ENCODE results near the gene ABCC5.
A peak's percentile ranks its signal among the peaks of the same experiment; 100 is the strongest.

The ABCC5 gene

GRCh38 chr3:183966361-183966791 is 51.3 kb downstream of the ABCC5 start:
- no peaks in the 10 kb centered on the region for H3K9me2 ChIP-seq (ENCODE audit: low read depth, low read length)
- H3K4me2 ChIP-seq (ENCODE audit: low read length) = peak overlapping the region; percentile 33
- H3K36me3 ChIP-seq (ENCODE audit: insufficient read depth, low read length) = peaks cover 52% of the 10 kb centered on the region; the same call in 1 of the 2 replicates
- no peaks in the 10 kb centered on the region for H3F3A ChIP-seq (ENCODE audit: insufficient read depth, low read length)
- no peak for TF ChIP-seq EZH2 (IDR thresholded peaks at IDR 0.05; ENCODE audit: borderline replicate concordance, low read length)
- no peak for TF ChIP-seq CTCF (IDR thresholded peaks at IDR 0.05; ENCODE audit: low read length)
- H3K4me3 ChIP-seq (ENCODE audit: low read depth, low read length, poor library complexity, severe bottlenecking) = peak overlapping the region; percentile 11
- H3K9ac ChIP-seq (ENCODE audit: low read length) = peak overlapping the region; percentile 18; the same call in 1 of the 2 replicates
- no peak overlapping the region for H2AFZ ChIP-seq (ENCODE audit: low read length)
- no peaks in the 10 kb centered on the region for H4K20me1 ChIP-seq (ENCODE audit: insufficient read depth, low read length)
- peak overlapping the region; percentile 76 for H3K27ac ChIP-seq (ENCODE audit: low read depth, low read length, poor library complexity, severe bottlenecking)
- H3K4me1 ChIP-seq (ENCODE audit: insufficient read depth, low read length, severe bottlenecking) = peaks cover 17% of the 10 kb centered on the region
- no peaks in the 10 kb centered on the region for H3K27me3 ChIP-seq (ENCODE audit: insufficient read depth, low read length)
- H3K79me2 ChIP-seq (ENCODE audit: insufficient read depth, low read length) = no peaks in the 10 kb centered on the region
- H3K9me3 ChIP-seq (ENCODE audit: low read length) = no peaks in the 10 kb centered on the region

DNA sequence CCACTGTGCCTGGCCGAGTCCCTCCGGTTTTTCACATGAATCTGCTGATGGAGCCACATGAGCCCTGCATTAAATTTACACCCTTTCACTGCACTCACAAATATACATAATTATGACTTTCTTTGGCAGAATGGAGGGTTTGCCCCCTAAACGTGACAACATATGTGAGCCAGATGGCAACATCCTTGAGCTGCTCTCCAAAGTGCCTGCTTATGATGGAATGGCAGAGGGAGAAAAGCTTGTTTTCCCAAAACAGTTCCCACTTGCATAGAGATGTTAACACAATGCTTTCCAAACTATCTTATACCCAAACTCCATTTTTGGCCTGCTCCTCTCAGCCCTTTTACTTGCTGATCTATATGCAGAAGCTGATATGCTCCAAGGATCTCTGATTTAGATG is 54.9 kb downstream of the ABCC5 start:
- Histone ChIP-seq H2AFZ (ENCODE audit: low read length) (no peak overlapping the region), H4K20me1 (ENCODE audit: insufficient read depth, low read length) (no peaks in the 10 kb centered on the region), H3K79me2 (ENCODE audit: insufficient read depth, low read length) (no peaks in the 10 kb centered on the region), H3K9me3 (ENCODE audit: low read length) (no peaks in the 10 kb centered on the region), H3K4me1 (ENCODE audit: insufficient read depth, low read length, severe bottlenecking) (peaks cover 17% of the 10 kb centered on the region), H3K36me3 (ENCODE audit: insufficient read depth, low read length) (peaks cover 66% of the 10 kb centered on the region; the same call in 1 of the 2 replicates), H3K4me2 (ENCODE audit: low read length) (no peak overlapping the region), H3F3A (ENCODE audit: insufficient read depth, low read length) (no peaks in the 10 kb centered on the region), H3K27me3 (ENCODE audit: insufficient read depth, low read length) (no peaks in the 10 kb centered on the region), H3K4me3 (ENCODE audit: low read depth, low read length, poor library complexity, severe bottlenecking) (no peak overlapping the region), H3K27ac (ENCODE audit: low read depth, low read length, poor library complexity, severe bottlenecking) (no peak overlapping the region), H3K9me2 (ENCODE audit: low read depth, low read length) (no peaks in the 10 kb centered on the region), H3K9ac (ENCODE audit: low read length) (no peak overlapping the region)
- TF ChIP-seq EZH2 (IDR thresholded peaks at IDR 0.05; ENCODE audit: borderline replicate concordance, low read length) = no peak
- no peak for TF ChIP-seq CTCF (IDR thresholded peaks at IDR 0.05; ENCODE audit: low read length)

DNA sequence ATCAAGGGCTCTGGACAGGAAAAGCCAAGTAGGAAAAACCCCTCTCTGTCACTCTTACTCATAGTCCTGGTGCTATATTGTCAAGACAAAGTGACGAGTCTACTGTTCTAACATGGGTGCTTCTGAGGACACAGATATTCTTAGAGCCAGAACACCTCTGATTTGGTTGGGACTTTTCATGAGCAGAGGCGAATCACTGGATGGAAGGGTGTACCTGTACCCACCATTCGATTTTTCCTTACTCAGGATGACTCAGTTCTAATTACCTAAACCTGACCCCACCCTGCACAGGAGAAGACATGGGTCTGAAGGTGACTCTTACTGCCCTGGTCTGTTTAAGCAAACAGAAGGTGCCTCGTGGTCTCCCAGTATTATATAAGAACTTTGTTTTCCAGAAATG is 58.5 kb downstream of the ABCC5 start:
- Histone ChIP-seq H3K36me3 (ENCODE audit: insufficient read depth, low read length) (peaks cover 40% of the 10 kb centered on the region; the same call in 1 of the 2 replicates), H3K27ac (ENCODE audit: low read depth, low read length, poor library complexity, severe bottlenecking) (no peak overlapping the region), H3K4me1 (ENCODE audit: insufficient read depth, low read length, severe bottlenecking) (peaks cover 2% of the 10 kb centered on the region), H3K4me2 (ENCODE audit: low read length) (no peak overlapping the region), H4K20me1 (ENCODE audit: insufficient read depth, low read length) (no peaks in the 10 kb centered on the region), H3K9me3 (ENCODE audit: low read length) (no peaks in the 10 kb centered on the region), H3K27me3 (ENCODE audit: insufficient read depth, low read length) (no peaks in the 10 kb centered on the region), H3K9ac (ENCODE audit: low read length) (no peak overlapping the region), H3K79me2 (ENCODE audit: insufficient read depth, low read length) (no peaks in the 10 kb centered on the region), H3F3A (ENCODE audit: insufficient read depth, low read length) (no peaks in the 10 kb centered on the region), H3K9me2 (ENCODE audit: low read depth, low read length) (no peaks in the 10 kb centered on the region), H2AFZ (ENCODE audit: low read length) (no peak overlapping the region), H3K4me3 (ENCODE audit: low read depth, low read length, poor library complexity, severe bottlenecking) (no peak overlapping the region)
- TF ChIP-seq CTCF (IDR thresholded peaks at IDR 0.05; ENCODE audit: low read length) = no peak
- TF ChIP-seq EZH2 (IDR thresholded peaks at IDR 0.05; ENCODE audit: borderline replicate concordance, low read length) = no peak

Data from OCI-LY1 (cell line).